ENCODE results near the gene IVD.

IVD gene

GRCh38 chr15:40405501-40406381 lies at the start of gene IVD:
TSS of gene IVD (plus strand) at chr15:40405795. CDS start at chr15:40405828, 33 bp downstream.
- Mint-ChIP-seq H3K27ac (peak within 1 kb of the TSS; percentile 93), H3K9me3 (no peaks in the 10 kb centered on the region), H3K4me3 (peak within 1 kb of the TSS; percentile 84), H3K36me3 (ENCODE audit: low read depth) (peaks cover 29% of the 10 kb centered on the region), H3K27me3 (no peaks in the 10 kb centered on the region), H3K4me1 (ENCODE audit: low read depth) (peaks cover 48% of the 10 kb centered on the region)

GRCh38 chr15:40355976-40356585 lies 49.5 kb upstream of the IVD start:
- H3K4me3 Mint-ChIP-seq: no peak overlapping the region

DNA sequence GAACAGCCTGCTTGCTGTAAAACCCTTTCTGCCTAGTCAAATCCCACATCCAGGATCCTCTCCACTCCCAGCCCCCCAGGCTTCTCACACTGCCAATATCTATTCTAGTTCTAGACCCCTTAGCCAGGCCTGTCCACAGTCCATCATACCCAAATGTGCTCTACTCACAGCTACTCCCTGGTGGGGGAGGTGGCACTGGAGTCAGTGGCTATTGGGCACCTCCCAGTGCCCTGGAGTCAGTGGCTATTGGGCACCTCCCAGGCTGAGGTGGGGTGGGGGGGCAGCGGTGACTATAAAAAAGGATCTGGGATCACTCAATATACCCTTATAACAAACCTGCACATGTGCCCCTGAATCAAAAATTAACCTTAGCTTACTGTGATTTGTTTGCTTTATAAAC lies 48.3 kb upstream of the IVD start:
- no peaks in the 10 kb centered on the region for H3K36me3 Mint-ChIP-seq (ENCODE audit: low read depth)
- peaks cover 10% of the 10 kb centered on the region for H3K4me1 Mint-ChIP-seq (ENCODE audit: low read depth)
- H3K9me3 Mint-ChIP-seq: no peaks in the 10 kb centered on the region
- H3K27ac Mint-ChIP-seq: no peak overlapping the region
- H3K27me3 Mint-ChIP-seq: peaks cover 3% of the 10 kb centered on the region
- peak overlapping the region; percentile 78 for H3K4me3 Mint-ChIP-seq

More at GRCh38 chr15:40355976-40356585, 49.5 kb upstream of the IVD start:
- no peak overlapping the region for H3K27ac Mint-ChIP-seq
- H3K27me3 Mint-ChIP-seq: peaks cover 3% of the 10 kb centered on the region
- no peaks in the 10 kb centered on the region for H3K36me3 Mint-ChIP-seq (ENCODE audit: low read depth)
- no peaks in the 10 kb centered on the region for H3K9me3 Mint-ChIP-seq
- H3K4me1 Mint-ChIP-seq (ENCODE audit: low read depth): peaks cover 10% of the 10 kb centered on the region

DNA sequence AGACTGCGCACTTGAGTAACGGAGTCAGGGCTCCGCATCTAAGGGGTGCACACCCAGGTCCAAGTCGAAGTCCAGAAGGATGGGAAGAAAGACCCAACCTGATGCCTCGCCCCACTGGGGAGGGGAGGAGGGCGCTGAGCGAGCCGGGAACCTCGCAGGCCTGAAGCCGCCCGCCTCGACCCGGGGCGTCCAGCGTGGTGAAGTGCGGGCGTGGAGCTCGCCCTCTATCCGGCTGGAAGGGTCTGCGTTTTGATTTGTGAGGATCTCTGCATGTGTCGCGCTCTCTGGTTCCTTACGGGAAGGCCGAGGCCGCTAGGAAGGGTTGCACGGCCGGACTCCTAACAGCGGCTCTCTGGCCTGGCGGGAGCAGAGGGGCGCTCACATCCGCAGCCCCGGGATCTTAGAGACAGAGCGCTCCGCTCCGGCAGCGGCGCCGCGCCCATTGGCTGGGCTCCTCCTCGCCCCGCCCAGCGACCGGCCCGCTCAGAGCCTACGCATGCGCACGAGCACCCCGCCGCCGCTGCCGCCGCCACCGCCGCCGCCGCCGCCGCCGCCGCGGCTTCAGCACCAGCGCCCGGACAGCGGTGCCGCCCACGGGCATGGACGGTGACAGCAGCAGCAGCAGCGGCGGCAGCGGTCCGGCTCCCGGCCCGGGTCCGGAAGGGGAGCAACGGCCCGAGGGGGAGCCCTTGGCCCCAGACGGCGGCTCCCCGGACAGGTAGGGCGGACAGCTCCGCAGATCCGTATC lies 47.7 kb upstream of the IVD start, which contains the start of gene DISP2:
Gene DISP2, plus strand, starts transcription at position 497 of the 748 bp plus-strand sequence. Its CDS starts 103 bp downstream, at position 600.
- H3K36me3 Mint-ChIP-seq (ENCODE audit: low read depth): peaks cover 4% of the 10 kb centered on the region
- no peak within 1 kb of the TSS for H3K27ac Mint-ChIP-seq
- no peaks in the 10 kb centered on the region for H3K9me3 Mint-ChIP-seq
- peak within 1 kb of the TSS; percentile 78 for H3K4me3 Mint-ChIP-seq
- peaks cover 3% of the 10 kb centered on the region for H3K27me3 Mint-ChIP-seq
- H3K4me1 Mint-ChIP-seq (ENCODE audit: low read depth): peaks cover 10% of the 10 kb centered on the region

GRCh38 chr15:40358471-40359353 lies 46.9 kb upstream of the IVD start:
- H3K4me3 Mint-ChIP-seq: peak overlapping the region; percentile 72

GRCh38 chr15:40360015-40360414 lies 45.6 kb upstream of the IVD start:
- H3K27me3 Mint-ChIP-seq: peaks cover 3% of the 10 kb centered on the region
- no peak overlapping the region for H3K27ac Mint-ChIP-seq
- H3K9me3 Mint-ChIP-seq: no peaks in the 10 kb centered on the region
- H3K4me1 Mint-ChIP-seq (ENCODE audit: low read depth): peaks cover 10% of the 10 kb centered on the region
- peaks cover 4% of the 10 kb centered on the region for H3K36me3 Mint-ChIP-seq (ENCODE audit: low read depth)
- H3K4me3 Mint-ChIP-seq: no peak overlapping the region

More at GRCh38 chr15:40358471-40359353, 46.9 kb upstream of the IVD start:
- no peak overlapping the region for H3K27ac Mint-ChIP-seq
- H3K27me3 Mint-ChIP-seq: peaks cover 3% of the 10 kb centered on the region
- H3K4me1 Mint-ChIP-seq (ENCODE audit: low read depth): peaks cover 10% of the 10 kb centered on the region
- peaks cover 4% of the 10 kb centered on the region for H3K36me3 Mint-ChIP-seq (ENCODE audit: low read depth)
- H3K9me3 Mint-ChIP-seq: no peaks in the 10 kb centered on the region

- no peak overlapping the region for H3K4me3 Mint-ChIP-seq
Observed at GRCh38 chr15:40361640-40362039, 44.0 kb upstream of the IVD start.

DNA sequence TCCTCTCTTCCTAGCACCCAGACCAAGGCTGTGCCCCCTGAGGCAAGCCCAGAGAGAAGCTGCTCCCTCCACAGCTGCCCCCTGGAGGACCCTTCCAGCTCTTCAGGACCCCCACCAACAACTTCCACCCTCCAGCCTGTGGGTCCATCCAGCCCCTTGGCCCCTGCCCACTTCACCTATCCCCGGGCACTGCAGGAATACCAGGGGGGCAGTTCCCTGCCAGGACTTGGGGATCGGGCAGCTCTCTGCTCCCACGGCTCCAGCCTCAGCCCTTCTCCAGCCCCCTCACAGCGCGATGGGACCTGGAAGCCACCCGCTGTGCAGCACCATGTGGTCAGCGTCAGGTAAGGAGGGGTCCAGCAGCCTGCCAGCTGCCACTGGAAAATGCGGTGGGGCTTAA lies 42.0 kb upstream of the IVD start:
- Mint-ChIP-seq H3K4me3 (no peak overlapping the region), H3K9me3 (no peaks in the 10 kb centered on the region), H3K36me3 (ENCODE audit: low read depth) (peaks cover 4% of the 10 kb centered on the region), H3K27me3 (no peaks in the 10 kb centered on the region), H3K27ac (no peak overlapping the region), H3K4me1 (ENCODE audit: low read depth) (peaks cover 22% of the 10 kb centered on the region)

More at GRCh38 chr15:40361640-40362039, 44.0 kb upstream of the IVD start:
- Mint-ChIP-seq H3K36me3 (ENCODE audit: low read depth) (peaks cover 4% of the 10 kb centered on the region), H3K27ac (no peak overlapping the region), H3K27me3 (no peaks in the 10 kb centered on the region), H3K4me1 (ENCODE audit: low read depth) (peaks cover 15% of the 10 kb centered on the region), H3K9me3 (no peaks in the 10 kb centered on the region)

- H3K36me3 Mint-ChIP-seq (ENCODE audit: low read depth): peaks cover 4% of the 10 kb centered on the region
Observed at GRCh38 chr15:40364251-40364650, 41.3 kb upstream of the IVD start.

GRCh38 chr15:40365016-40365415 lies 40.6 kb upstream of the IVD start:
- Mint-ChIP-seq H3K36me3 (ENCODE audit: low read depth) (peaks cover 4% of the 10 kb centered on the region), H3K4me3 (no peak overlapping the region), H3K27me3 (no peaks in the 10 kb centered on the region), H3K9me3 (no peaks in the 10 kb centered on the region), H3K4me1 (ENCODE audit: low read depth) (peaks cover 23% of the 10 kb centered on the region), H3K27ac (no peak overlapping the region)

More at GRCh38 chr15:40364251-40364650, 41.3 kb upstream of the IVD start:
- Mint-ChIP-seq H3K27me3 (no peaks in the 10 kb centered on the region), H3K9me3 (no peaks in the 10 kb centered on the region), H3K4me1 (ENCODE audit: low read depth) (peaks cover 23% of the 10 kb centered on the region), H3K4me3 (no peak overlapping the region), H3K27ac (no peak overlapping the region)

DNA sequence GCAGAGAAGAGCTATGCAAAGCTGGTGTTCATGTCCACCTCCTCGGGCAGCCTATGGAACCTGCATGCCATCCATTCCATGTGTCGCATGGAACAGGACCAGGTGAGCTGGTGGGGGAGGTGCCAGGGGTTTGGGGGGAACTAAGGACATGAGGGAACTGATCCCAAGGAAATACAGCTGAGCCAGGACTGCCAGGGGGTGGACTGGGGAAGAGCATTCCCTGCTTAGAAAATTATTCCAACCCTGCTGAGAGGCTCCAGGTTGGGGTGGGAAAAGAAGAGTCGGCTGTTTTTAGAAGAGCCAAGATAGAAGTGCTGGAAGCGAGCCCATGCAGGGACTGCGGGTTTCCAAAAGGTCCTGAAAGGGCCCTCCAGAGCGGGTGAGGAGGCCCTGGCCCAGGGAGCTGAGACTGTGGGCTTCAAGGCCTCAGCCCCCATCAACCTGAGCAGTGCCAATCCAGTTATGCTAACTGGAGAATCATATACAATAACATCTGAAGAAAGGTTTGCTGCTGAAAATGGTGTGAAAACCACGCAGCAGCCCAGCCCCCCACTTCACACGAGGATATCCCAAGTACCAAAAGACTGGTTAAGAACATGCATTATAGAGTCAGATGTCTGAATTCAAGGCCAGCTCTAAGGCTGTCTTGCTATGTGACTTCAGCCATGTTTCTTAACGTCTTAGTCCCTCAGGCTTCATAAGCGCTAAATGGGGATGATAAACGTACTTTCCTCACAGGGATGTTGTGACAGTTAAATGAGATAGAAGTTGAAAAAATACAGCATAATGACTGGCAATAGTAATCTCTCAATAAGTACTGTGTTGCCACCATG lies 39.8 kb upstream of the IVD start:
- H3K36me3 Mint-ChIP-seq (ENCODE audit: low read depth): peaks cover 4% of the 10 kb centered on the region
- peaks cover 23% of the 10 kb centered on the region for H3K4me1 Mint-ChIP-seq (ENCODE audit: low read depth)
- H3K27ac Mint-ChIP-seq: no peak overlapping the region
- H3K9me3 Mint-ChIP-seq: no peaks in the 10 kb centered on the region
- H3K27me3 Mint-ChIP-seq: no peaks in the 10 kb centered on the region
- no peak overlapping the region for H3K4me3 Mint-ChIP-seq

GRCh38 chr15:40366457-40367370 lies 38.9 kb upstream of the IVD start:
- peaks cover 4% of the 10 kb centered on the region for H3K36me3 Mint-ChIP-seq (ENCODE audit: low read depth)
- H3K4me1 Mint-ChIP-seq (ENCODE audit: low read depth): peaks cover 23% of the 10 kb centered on the region
- peak overlapping the region; percentile 59 for H3K27ac Mint-ChIP-seq
- peak overlapping the region; percentile 85 for H3K4me3 Mint-ChIP-seq
- H3K9me3 Mint-ChIP-seq: no peaks in the 10 kb centered on the region
- H3K27me3 Mint-ChIP-seq: no peaks in the 10 kb centered on the region

DNA sequence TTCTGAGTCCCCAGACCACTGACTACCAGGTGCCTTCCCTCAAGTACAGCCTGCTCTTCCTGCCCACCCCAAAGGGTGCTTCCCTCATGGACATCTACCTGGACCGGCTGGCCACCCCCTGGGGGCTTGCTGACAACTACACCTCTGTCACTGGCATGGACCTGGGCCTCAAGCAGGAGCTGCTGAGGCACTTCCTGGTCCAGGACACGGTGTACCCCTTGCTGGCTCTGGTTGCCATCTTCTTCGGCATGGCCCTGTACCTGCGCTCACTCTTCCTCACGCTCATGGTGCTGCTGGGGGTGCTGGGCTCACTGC lies 38.3 kb upstream of the IVD start:
- H3K27me3 Mint-ChIP-seq: no peaks in the 10 kb centered on the region
- H3K4me1 Mint-ChIP-seq (ENCODE audit: low read depth): peaks cover 23% of the 10 kb centered on the region
- peak overlapping the region; percentile 59 for H3K27ac Mint-ChIP-seq
- peaks cover 4% of the 10 kb centered on the region for H3K36me3 Mint-ChIP-seq (ENCODE audit: low read depth)
- peak overlapping the region; percentile 85 for H3K4me3 Mint-ChIP-seq
- no peaks in the 10 kb centered on the region for H3K9me3 Mint-ChIP-seq
